ENCODE results near the gene CARMIL1.

Gene CARMIL1

GRCh38 chr6:25492951-25493350, 213.8 kb downstream of the CARMIL1 start:
- DNase-seq (ENCODE audit: low read depth): no peak
- TF ChIP-seq CTCF (conservative IDR thresholded peaks at IDR 0.05; ENCODE audit: control insufficient read depth, insufficient read depth, low read depth, low read length): no peak
- no peak overlapping the region for H3K4me3 ChIP-seq (ENCODE audit: control insufficient read depth, low read depth, low read length)

DNA sequence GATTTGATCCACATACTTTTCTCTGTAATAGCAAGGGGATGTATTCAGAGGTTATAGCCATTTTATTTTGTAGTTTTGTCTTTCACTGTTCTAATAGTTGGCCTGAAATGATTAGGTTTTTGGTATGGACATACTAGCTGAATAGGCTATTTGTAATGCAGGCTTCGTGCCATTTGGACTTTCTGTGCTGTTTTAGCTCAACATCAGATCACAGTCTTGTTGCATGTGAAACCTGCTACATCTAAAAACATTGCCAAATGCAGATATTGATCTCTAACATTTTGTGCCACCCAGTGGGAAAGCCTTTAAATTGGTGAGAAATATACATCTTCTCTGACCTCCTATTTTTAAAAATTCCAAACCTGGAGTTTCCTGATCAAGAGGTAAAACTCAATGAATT, 215.3 kb downstream of the CARMIL1 start:
- TF ChIP-seq CTCF (conservative IDR thresholded peaks at IDR 0.05; ENCODE audit: control insufficient read depth, insufficient read depth, low read depth, low read length): no peak
- no peak for DNase-seq (ENCODE audit: low read depth)
- no peak overlapping the region for H3K4me3 ChIP-seq (ENCODE audit: control insufficient read depth, low read depth, low read length)

DNA sequence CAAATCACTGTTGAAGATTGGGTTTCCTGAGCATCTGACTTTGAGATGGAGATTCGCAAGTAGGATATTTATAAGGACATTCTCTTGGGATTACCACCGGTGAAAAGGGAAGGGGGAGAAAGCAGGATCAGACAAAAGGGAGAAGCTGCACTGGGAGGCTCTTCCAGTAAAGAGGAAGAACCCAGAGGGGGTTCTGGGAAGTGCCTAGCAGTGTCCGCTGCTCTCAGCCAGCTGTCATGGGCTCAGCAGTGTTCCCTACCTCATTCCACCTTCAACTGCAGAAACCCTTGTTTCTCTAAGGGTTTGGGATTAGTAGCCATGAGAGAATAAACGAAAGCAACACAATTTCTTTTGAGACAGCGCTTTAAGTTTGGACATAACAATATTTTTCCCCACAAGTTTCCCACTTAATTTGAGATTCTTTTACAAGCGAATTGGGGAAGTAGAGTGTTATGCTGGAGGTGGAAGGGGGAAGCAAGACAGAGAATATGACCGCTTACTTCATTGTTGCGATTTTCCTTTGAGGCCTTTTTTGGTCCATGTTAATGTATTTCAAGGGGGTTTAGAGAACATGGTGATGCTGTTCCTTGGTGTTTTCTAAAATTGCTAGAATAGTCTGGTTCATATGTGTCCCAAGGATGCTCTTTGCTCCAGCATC, 218.3 kb downstream of the CARMIL1 start:
- no peak for DNase-seq (ENCODE audit: low read depth)
- no peak for TF ChIP-seq CTCF (conservative IDR thresholded peaks at IDR 0.05; ENCODE audit: control insufficient read depth, insufficient read depth, low read depth, low read length)
- H3K4me3 ChIP-seq (ENCODE audit: control insufficient read depth, low read depth, low read length): no peak overlapping the region

DNA sequence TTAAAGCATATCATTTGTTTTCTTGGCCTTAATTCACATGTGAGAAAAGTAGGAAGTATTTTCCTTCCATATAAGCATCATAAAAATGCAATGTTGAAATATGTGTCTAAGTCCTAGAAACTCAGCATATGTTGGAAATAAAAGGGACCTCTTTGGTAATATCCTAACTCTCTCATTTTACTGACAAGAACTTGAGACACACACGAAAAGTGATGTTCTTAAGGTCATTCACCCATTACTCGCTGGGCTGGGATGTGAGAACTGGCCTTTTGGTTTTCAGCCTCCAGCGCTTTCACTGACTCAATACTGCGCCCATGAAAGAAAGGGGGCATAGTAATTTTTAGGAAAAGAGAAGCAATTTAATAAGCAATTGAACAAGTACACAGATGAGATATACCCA, 219.3 kb downstream of the CARMIL1 start:
- no peak overlapping the region for H3K4me3 ChIP-seq (ENCODE audit: control insufficient read depth, low read depth, low read length)
- no peak for DNase-seq (ENCODE audit: low read depth)
- no peak for TF ChIP-seq CTCF (conservative IDR thresholded peaks at IDR 0.05; ENCODE audit: control insufficient read depth, insufficient read depth, low read depth, low read length)

GRCh38 chr6:25499615-25500235, 220.6 kb downstream of the CARMIL1 start:
- no peak for TF ChIP-seq CTCF (conservative IDR thresholded peaks at IDR 0.05; ENCODE audit: control insufficient read depth, insufficient read depth, low read depth, low read length)
- no peak for DNase-seq (ENCODE audit: low read depth)
- H3K4me3 ChIP-seq (ENCODE audit: control insufficient read depth, low read depth, low read length): no peak overlapping the region

DNA sequence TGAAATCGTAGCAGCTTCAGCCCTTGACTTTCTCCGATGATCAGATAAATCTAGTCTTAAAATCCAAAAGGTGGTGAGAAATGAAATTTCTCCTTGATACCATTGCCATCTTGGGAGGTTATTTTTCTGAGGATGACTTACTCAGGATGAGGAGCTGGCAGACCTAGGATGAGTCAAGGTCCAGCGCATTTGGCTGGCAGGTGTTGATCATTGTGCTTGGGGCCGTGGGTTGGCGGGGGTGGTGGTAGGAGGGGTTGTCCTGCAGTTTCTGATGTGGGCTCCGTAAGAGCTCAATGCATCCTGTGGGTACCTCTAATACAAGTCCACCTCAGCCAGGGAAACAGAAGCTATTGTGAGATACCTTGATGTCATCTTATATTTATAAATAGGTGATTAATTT, 224.5 kb downstream of the CARMIL1 start:
- no peak for TF ChIP-seq CTCF (conservative IDR thresholded peaks at IDR 0.05; ENCODE audit: control insufficient read depth, insufficient read depth, low read depth, low read length)
- peak; percentile 19 for DNase-seq (ENCODE audit: low read depth)
- no peak overlapping the region for H3K4me3 ChIP-seq (ENCODE audit: control insufficient read depth, low read depth, low read length)

Data from fibroblast of mammary gland (primary cell).